LNCAP (cell line): ENCODE measurements around the gene PTPRT.

Experiments used
- TF ChIP-seq, protein P1 (sequence below): fragments of 450-650 bp; IDR thresholded peaks from 2 replicates; pipeline ENCODE4 v1.5.1; 2017; ENCODE audit warnings: mild to moderate bottlenecking

The PTPRT gene

DNA sequence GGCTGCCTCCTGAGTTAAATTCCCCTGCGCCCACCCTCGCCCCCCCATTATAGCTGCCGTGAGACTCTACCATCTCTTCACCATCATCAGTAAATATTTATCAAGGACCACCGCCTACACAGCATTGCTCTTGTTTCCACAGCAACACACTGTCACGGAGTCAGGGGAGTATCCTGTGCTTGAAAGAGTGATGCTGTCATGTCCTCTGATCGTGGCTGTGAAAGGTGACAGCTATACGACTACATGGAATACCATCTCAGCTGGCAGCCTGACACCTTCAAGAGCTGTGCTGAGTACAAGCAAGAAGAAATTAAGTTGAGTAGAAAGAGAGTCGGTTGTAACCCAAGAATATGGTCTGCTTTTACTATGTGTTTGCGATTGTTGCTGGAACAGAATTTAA is 3.4 kb downstream of the PTPRT start:
- TF ChIP-seq, protein P1, sequence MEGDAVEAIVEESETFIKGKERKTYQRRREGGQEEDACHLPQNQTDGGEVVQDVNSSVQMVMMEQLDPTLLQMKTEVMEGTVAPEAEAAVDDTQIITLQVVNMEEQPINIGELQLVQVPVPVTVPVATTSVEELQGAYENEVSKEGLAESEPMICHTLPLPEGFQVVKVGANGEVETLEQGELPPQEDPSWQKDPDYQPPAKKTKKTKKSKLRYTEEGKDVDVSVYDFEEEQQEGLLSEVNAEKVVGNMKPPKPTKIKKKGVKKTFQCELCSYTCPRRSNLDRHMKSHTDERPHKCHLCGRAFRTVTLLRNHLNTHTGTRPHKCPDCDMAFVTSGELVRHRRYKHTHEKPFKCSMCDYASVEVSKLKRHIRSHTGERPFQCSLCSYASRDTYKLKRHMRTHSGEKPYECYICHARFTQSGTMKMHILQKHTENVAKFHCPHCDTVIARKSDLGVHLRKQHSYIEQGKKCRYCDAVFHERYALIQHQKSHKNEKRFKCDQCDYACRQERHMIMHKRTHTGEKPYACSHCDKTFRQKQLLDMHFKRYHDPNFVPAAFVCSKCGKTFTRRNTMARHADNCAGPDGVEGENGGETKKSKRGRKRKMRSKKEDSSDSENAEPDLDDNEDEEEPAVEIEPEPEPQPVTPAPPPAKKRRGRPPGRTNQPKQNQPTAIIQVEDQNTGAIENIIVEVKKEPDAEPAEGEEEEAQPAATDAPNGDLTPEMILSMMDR: no peak

- TF ChIP-seq, protein P1: no peak
Measured at GRCh38 chr20:43185901-43186300, 3.8 kb downstream of the PTPRT start.

GRCh38 chr20:43183536-43184070 is 6.1 kb downstream of the PTPRT start:
- TF ChIP-seq, protein P1: no peak

- TF ChIP-seq, protein P1: no peak
Measured at GRCh38 chr20:43178080-43178479, 11.6 kb downstream of the PTPRT start.

DNA sequence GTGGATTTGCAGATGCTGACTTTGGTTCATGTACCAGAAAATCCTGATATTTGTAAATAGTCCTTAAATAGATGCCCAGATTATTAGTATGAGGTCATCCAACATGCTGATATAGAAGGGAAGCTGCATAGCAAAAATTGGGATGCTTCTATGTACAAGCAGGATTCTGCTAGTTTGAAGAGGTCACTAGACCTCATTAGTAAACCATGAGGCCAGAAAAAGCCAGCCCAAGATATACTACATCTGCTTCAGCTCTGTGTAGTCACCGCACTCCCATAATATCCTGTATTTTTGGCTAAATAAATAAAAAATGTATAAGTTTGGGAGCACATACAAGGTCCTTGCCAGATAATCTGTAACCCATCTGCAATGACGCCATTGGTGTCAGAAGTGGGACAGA is 13.0 kb downstream of the PTPRT start:
- TF ChIP-seq, protein P1: no peak

GRCh38 chr20:43171930-43172329 is 17.8 kb downstream of the PTPRT start:
- TF ChIP-seq, protein P1: no peak

DNA sequence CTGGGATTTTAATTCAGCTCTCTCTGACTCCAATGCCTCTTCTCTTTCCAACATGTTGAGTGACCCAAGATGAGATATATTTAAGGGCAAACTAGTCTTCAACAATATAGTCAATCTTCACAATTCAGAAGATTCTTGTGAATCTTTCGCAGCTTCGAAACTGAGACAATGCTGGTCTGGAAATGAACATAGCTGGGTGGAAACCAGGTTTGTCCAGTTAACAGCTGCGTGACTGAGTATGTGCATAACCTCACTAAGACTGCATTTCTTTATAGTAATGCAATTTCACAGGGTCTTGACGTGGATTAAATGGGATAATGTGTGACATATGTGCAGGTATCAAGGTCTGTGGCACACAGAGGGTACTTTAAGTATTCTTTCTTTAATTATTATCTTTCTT is 18.9 kb downstream of the PTPRT start:
- TF ChIP-seq, protein P1: no peak

GRCh38 chr20:43167615-43168014 is 22.1 kb downstream of the PTPRT start:
- TF ChIP-seq, protein P1: no peak
